Kidney (tissue), 14 donors: ENCODE results near the gene SRGAP3. TPM values are rescaled to one million over a fixed set of nuclear protein-coding genes. Genes with fewer than 3 reads are reported as not detected.

Experiments used
- DNase-seq, 5 donors: peaks; one replicate each; pipeline ENCODE4 v3.0.0-alpha.2; 2013 to 2020
- FAIRE-seq: peaks from 2 replicates; lab custom pipeline; 2012; peaks lifted over from hg19 to GRCh38; lab: Jason Lieb, UNC
- H3K27ac ChIP-seq, 2 donors: one replicate each; pipeline ENCODE4 v1.7.0; 2013; ENCODE audit warnings: low read depth in 2 of 2, low read length in 2 of 2, inconsistent platforms in 1 of 2
- H3K27me3 ChIP-seq: one replicate; pipeline ENCODE4 v1.7.1; 2013; ENCODE audit warnings: low read length, inconsistent platforms; ENCODE audit not compliant: control insufficient read depth, insufficient read depth
- H3K36me3 ChIP-seq, 3 donors: one replicate each; pipeline versions ENCODE4 v1.7.0 to v1.7.1; 2013; ENCODE audit warnings: low read length in 3 of 3, control low read depth in 1 of 3, inconsistent platforms in 1 of 3; ENCODE audit not compliant: insufficient read depth in 3 of 3, control insufficient read depth in 2 of 3
- H3K4me1 ChIP-seq, 3 donors: one replicate each; pipeline versions ENCODE4 v1.7.0 to v1.7.1; 2013; ENCODE audit warnings: low read length in 3 of 3, inconsistent platforms in 1 of 3, low read depth in 1 of 3; ENCODE audit not compliant: control insufficient read depth in 2 of 3, insufficient read depth in 2 of 3
- H3K4me3 ChIP-seq, 3 donors: one replicate each; pipeline versions ENCODE4 v1.7.0 to v1.8.1; 2013; ENCODE audit warnings: low read length in 3 of 3, control low read depth in 1 of 3, inconsistent platforms in 1 of 3
- H3K9ac ChIP-seq, 3 donors: one replicate each; pipeline versions ENCODE4 v1.7.0 to v1.7.1; 2013; ENCODE audit warnings: low read length in 3 of 3, control low read depth in 1 of 3, inconsistent platforms in 1 of 3
- H3K9me3 ChIP-seq, 3 donors: one replicate each; pipeline versions ENCODE4 v1.7.0 to v1.7.1; 2013; ENCODE audit warnings: low read length in 3 of 3, control low read depth in 1 of 3, inconsistent platforms in 1 of 3; ENCODE audit not compliant: control insufficient read depth in 2 of 3, insufficient read depth in 1 of 3
- intact Hi-C: fragments of 100-400 bp; cut with DNase I; formaldehyde crosslinking; loops from one replicate; pipeline ENCODE4 v1.11.1; 2022
- polyA plus RNA-seq: library from polyadenylated mRNA; stranded (reverse); fragments of 350-450 nt; fragmentation: Illumina TruSeq; extraction: RNeasy Lipid Tissue Mini Kit (QIAGEN cat#74804); gene quantifications from one replicate; pipeline ENCODE4 v1.2.3, GENCODE V29; 2014; ENCODE audit warnings: low read depth, low replicate concordance; ENCODE audit not compliant: insufficient read depth
- total RNA-seq: library from RNA; stranded (reverse); fragmentation: NEBNext Ultra II Directional; extraction: Animal tissue kit (Norgen Biotek cat#: 25700); gene quantifications from one replicate; pipeline ENCODE4 v1.2.1, GENCODE V29; 2021
- TF ChIP-seq, protein P1 (sequence below): IDR thresholded peaks from 3 replicates; pipeline ENCODE4 v1.5.1; 2012; ENCODE audit warnings: mild to moderate bottlenecking, moderate library complexity, borderline replicate concordance; ENCODE audit not compliant: insufficient read depth; ENCODE audit errors: extremely low read depth
- donor health status: control.
- donor health status: control.
- donor health status: control.
- donor health status: control.
- donor health status: control.
- donor health status: DM: yes; HTN: yes; CAD: no.
- donor health status: Normal renal cell carcinoma (clear cell type).

Gene SRGAP3
- total and polyA plus RNA-seq, 2 donors from 2014 or later = 4.1 to 24.3 TPM

GRCh38 chr3:8942115-8942514 is 307.3 kb downstream of the SRGAP3 start:
- H3K4me3 ChIP-seq = no peak overlapping the region
- no peak for FAIRE-seq
- no peak overlapping the region for H3K9ac ChIP-seq
- no peak for DNase-seq
- no peaks in the 10 kb centered on the region for H3K4me1 ChIP-seq
- intact Hi-C loops = no loop called here
- H3K36me3 ChIP-seq = peaks cover 0 to 2% (median 0%) of the 10 kb centered on the region in 3 donors
- no peak overlapping the region for H3K27ac ChIP-seq
- no peaks in the 10 kb centered on the region for H3K9me3 ChIP-seq
- no peaks in the 10 kb centered on the region for H3K27me3 ChIP-seq
- TF ChIP-seq, protein P1, sequence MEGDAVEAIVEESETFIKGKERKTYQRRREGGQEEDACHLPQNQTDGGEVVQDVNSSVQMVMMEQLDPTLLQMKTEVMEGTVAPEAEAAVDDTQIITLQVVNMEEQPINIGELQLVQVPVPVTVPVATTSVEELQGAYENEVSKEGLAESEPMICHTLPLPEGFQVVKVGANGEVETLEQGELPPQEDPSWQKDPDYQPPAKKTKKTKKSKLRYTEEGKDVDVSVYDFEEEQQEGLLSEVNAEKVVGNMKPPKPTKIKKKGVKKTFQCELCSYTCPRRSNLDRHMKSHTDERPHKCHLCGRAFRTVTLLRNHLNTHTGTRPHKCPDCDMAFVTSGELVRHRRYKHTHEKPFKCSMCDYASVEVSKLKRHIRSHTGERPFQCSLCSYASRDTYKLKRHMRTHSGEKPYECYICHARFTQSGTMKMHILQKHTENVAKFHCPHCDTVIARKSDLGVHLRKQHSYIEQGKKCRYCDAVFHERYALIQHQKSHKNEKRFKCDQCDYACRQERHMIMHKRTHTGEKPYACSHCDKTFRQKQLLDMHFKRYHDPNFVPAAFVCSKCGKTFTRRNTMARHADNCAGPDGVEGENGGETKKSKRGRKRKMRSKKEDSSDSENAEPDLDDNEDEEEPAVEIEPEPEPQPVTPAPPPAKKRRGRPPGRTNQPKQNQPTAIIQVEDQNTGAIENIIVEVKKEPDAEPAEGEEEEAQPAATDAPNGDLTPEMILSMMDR = no peak

GRCh38 chr3:8938021-8938420 is 311.4 kb downstream of the SRGAP3 start:
- intact Hi-C loops = no loop called here
- FAIRE-seq (no peak), DNase-seq (peak in 1 of 5 donors; percentile 2)
- Histone ChIP-seq H3K36me3 (no peaks in the 10 kb centered on the region), H3K4me1 (no peaks in the 10 kb centered on the region), H3K27me3 (no peaks in the 10 kb centered on the region), H3K27ac (no peak overlapping the region), H3K4me3 (no peak overlapping the region), H3K9me3 (no peaks in the 10 kb centered on the region), H3K9ac (no peak overlapping the region)
- TF ChIP-seq, protein P1 = no peak

DNA sequence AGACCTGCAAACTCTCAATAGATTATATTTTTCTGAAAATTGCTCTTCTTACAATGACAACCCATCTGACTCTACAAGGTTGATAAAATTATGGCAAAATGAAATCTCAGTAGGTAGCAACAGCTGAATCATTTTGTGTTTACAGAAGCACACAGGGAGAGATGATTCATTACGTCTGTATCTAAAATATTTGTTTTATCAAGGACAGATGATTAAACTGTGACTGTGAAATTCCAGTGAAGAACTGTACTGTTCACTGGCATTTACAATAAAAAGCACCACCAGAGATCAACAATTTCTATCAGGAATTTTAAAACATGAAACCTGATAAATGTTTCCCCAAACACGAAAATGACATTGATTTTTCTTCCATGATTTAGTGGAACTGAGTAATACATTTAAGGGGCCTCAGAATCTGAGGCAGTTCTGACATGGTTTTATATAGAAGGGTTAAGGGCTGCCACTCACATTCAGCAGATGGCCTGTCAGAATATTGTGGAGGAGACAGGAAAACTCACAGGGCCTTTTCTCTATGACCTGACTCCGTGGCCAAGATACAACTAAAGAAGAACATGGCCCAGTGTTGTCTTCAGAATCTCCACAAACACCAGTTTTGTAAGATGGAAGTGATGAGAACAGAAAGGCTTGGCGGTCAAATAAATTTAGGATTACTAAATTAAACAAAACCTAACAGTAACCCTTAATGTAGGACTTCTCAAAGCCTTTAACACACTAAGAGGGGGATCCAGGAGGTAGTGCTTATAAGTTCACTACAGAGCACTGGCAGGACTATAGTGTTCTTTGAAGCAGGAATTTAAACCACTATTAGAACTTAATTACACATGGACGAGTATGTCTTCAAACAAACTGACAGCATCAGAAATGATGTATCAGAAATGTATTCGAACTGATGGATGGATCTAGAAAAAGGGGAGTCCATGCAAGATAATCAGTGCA is 312.1 kb downstream of the SRGAP3 start:
- H3K9ac ChIP-seq = no peak overlapping the region
- FAIRE-seq = no peak

More for the DNA sequence above, 312.1 kb downstream of the SRGAP3 start:
- H3K27ac ChIP-seq = no peak overlapping the region
- no peaks in the 10 kb centered on the region for H3K27me3 ChIP-seq
- no peaks in the 10 kb centered on the region for H3K36me3 ChIP-seq
- H3K4me3 ChIP-seq = no peak overlapping the region
- no peaks in the 10 kb centered on the region for H3K4me1 ChIP-seq
- no peak for DNase-seq
- TF ChIP-seq, protein P1 = no peak
- intact Hi-C loops = no loop called here
- H3K9me3 ChIP-seq = no peaks in the 10 kb centered on the region
